ENCODE data around the gene RASAL2. TPM values are rescaled to one million over a fixed set of nuclear protein-coding genes. Genes with fewer than 3 reads are reported as not detected.

The RASAL2 gene
- total and polyA plus RNA-seq, 2 of the 13 experiments (the other 11 are each of a cell fraction or from before 2014, with no cell fraction given), result 5.4 to 5.9 TPM

GRCh38 chr1:178301141-178301540 lies 207.2 kb downstream of the RASAL2 start:
- Histone ChIP-seq H3K27me3 (ENCODE audit: control insufficient read depth in 1 of 2, insufficient read depth in 2 of 2, low read length in 2 of 2) (no peaks in the 10 kb centered on the region), H3K4me2 (ENCODE audit: low read depth, low read length) (no peak overlapping the region), H2AFZ (ENCODE audit: low read length) (no peak overlapping the region), H3K4me3 (replicated peaks in 1 of 3; ENCODE audit: insufficient read depth in 1 of 3, low read depth in 2 of 3, low read length in 3 of 3) (no peak overlapping the region), H3K36me3 (replicated peaks in 1 of 2; ENCODE audit: control insufficient read depth in 1 of 2, insufficient read depth in 2 of 2, low read length in 2 of 2) (no peaks in the 10 kb centered on the region), H3K4me1 (ENCODE audit: insufficient read depth, low read length) (no peaks in the 10 kb centered on the region), H3K27ac (ENCODE audit: extremely low read length, insufficient read depth, low read length) (no peak overlapping the region), H4K20me1 (ENCODE audit: insufficient read depth, low read length) (no peaks in the 10 kb centered on the region), H3K9me3 (ENCODE audit: low read length) (no peaks in the 10 kb centered on the region), H3K9ac (ENCODE audit: insufficient read depth, low read depth, low read length) (no peak overlapping the region), H3K79me2 (ENCODE audit: insufficient read depth, low read length) (no peaks in the 10 kb centered on the region)
- CTCF ChIA-PET (ENCODE audit: low intra/inter-chr PET ratio, low total read pairs), result no interaction called here
- POLR2A ChIA-PET, result no interaction called here
- no TSS peak for BruUV-seq (replicated peaks)
- intact Hi-C loops (cut with micrococcal nuclease; ENCODE audit: unreplicated experiment) (loop anchor here (2.0 kb wide), 1 partner anchor 200 kb away; no protein-coding TSS in a partner anchor), in situ Hi-C loops (cut with HindIII; ENCODE audit: extremely low pct_ligation_motif_present, low pct_unique_long_range_greater_than_20kb) (loop anchor here (25.0 kb wide), 1 partner anchor 436 kb away; the partner anchor contains the start of gene RALGPS2)
- DNase-seq (ENCODE audit: low spot score), result no peak
- FAIRE-seq, result no peak
- no peak for ATAC-seq
- 94% methylated on average over 1 of the region's 1 CpG for WGBS (ENCODE audit: low lambda C conversion rate)
- TF ChIP-seq TOE1 (CRISPR knock-in tag; IDR thresholded peaks at IDR 0.05) (no peak), THYN1 (CRISPR knock-in tag; IDR thresholded peaks at IDR 0.05; ENCODE audit: borderline replicate concordance, low read depth) (no peak), ETS1 (CRISPR knock-in tag; IDR thresholded peaks at IDR 0.05) (no peak), THAP7 (CRISPR knock-in tag; IDR thresholded peaks at IDR 0.05) (no peak), ZNF20 (CRISPR knock-in tag; IDR thresholded peaks at IDR 0.05) (no peak), ARNT (IDR thresholded peaks at IDR 0.05) (no peak), ZNF232 (CRISPR knock-in tag; IDR thresholded peaks at IDR 0.05; ENCODE audit: borderline replicate concordance) (no peak), MAX (IDR thresholded peaks at IDR 0.05) (no peak), ZFP90 (CRISPR knock-in tag; IDR thresholded peaks at IDR 0.05; ENCODE audit: borderline replicate concordance) (no peak), ZBTB40 (IDR thresholded peaks at IDR 0.05) (no peak), ZBTB40 (CRISPR knock-in tag; IDR thresholded peaks at IDR 0.05) (no peak), ZNF543 (CRISPR knock-in tag; IDR thresholded peaks at IDR 0.05) (no peak), ZNF616 (CRISPR knock-in tag; IDR thresholded peaks at IDR 0.05; ENCODE audit: low read depth) (no peak), ZNF17 (CRISPR knock-in tag; IDR thresholded peaks at IDR 0.05) (no peak), NPAS2 (CRISPR knock-in tag; IDR thresholded peaks at IDR 0.05; ENCODE audit: borderline replicate concordance) (no peak), NCOA1 (CRISPR knock-in tag; IDR thresholded peaks at IDR 0.05) (no peak)

Measured in HepG2 (cell line).